ENCODE results near the gene PARP11.

DNA sequence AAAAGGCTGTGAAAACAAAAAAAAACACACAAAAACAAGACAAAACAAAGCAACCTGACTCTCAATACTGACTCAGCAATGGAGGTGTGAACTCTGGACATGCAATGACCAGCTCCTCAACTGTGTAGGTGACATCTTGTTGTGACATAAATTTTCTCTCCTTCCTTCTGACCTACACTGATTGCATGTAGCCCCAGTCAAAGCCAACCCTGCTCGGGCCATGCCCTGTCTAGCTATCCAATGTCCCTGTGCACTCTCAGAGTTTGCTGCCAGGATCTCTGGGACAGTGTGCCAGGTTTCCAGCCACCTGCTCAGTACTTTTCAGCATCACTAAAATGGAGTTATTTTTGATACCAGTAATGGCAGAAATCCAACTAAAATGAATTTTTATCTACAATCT lies 101.3 kb downstream of the PARP11 start:
- TF ChIP-seq, protein P1, sequence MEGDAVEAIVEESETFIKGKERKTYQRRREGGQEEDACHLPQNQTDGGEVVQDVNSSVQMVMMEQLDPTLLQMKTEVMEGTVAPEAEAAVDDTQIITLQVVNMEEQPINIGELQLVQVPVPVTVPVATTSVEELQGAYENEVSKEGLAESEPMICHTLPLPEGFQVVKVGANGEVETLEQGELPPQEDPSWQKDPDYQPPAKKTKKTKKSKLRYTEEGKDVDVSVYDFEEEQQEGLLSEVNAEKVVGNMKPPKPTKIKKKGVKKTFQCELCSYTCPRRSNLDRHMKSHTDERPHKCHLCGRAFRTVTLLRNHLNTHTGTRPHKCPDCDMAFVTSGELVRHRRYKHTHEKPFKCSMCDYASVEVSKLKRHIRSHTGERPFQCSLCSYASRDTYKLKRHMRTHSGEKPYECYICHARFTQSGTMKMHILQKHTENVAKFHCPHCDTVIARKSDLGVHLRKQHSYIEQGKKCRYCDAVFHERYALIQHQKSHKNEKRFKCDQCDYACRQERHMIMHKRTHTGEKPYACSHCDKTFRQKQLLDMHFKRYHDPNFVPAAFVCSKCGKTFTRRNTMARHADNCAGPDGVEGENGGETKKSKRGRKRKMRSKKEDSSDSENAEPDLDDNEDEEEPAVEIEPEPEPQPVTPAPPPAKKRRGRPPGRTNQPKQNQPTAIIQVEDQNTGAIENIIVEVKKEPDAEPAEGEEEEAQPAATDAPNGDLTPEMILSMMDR (conservative IDR thresholded peaks at IDR 0.05 in 1 of 2, IDR thresholded peaks at IDR 0.05 in 1 of 2; ENCODE audit: extremely low read depth in 1 of 2, insufficient read depth in 1 of 2, low read depth in 1 of 2, low read length in 2 of 2): no peak
- no peak for TF ChIP-seq EZH2 (IDR thresholded peaks at IDR 0.05; ENCODE audit: borderline replicate concordance, low read length)

All from mammary epithelial cell (primary cell).